Activated CD8-positive, alpha-beta memory T cell treated with anti-CD3 and anti-CD28 coated beads for 1 hour (primary cell): ENCODE results near the gene SOX9.

ENCODE experiments used
- DNase-seq, 2 donors: peaks; one replicate each; pipeline ENCODE4 v3.0.0-alpha.2; 2020; ENCODE audit warnings: low read depth in 1 of 2; ENCODE audit errors: extremely low read depth in 1 of 2

Gene SOX9

GRCh38 chr17:72120642-72121163 lies at the start of gene SOX9:
SOX9 (plus strand) TSS chr17:72121020; CDS start chr17:72121392, 372 bp downstream.
- DNase-seq = no peak

GRCh38 chr17:72071330-72071729 lies 49.5 kb upstream of the SOX9 start:
- DNase-seq = no peak

- no peak for DNase-seq
Measured at GRCh38 chr17:72075995-72076677, 44.7 kb upstream of the SOX9 start.

GRCh38 chr17:72076678-72077030 lies 44.2 kb upstream of the SOX9 start:
- DNase-seq = no peak

- DNase-seq = no peak
Measured at GRCh38 chr17:72077326-72077960, 43.4 kb upstream of the SOX9 start.

GRCh38 chr17:72079700-72080099 lies 41.1 kb upstream of the SOX9 start:
- no peak for DNase-seq

- DNase-seq = no peak
Measured at GRCh38 chr17:72087876-72088275, 32.9 kb upstream of the SOX9 start.

GRCh38 chr17:72089453-72089987 lies 31.3 kb upstream of the SOX9 start:
- no peak for DNase-seq

- DNase-seq = no peak
Measured at GRCh38 chr17:72090108-72090507, 30.7 kb upstream of the SOX9 start.

GRCh38 chr17:72092710-72093322 lies 28.0 kb upstream of the SOX9 start:
- DNase-seq = no peak

GRCh38 chr17:72093707-72094106 lies 27.1 kb upstream of the SOX9 start:
- DNase-seq = no peak

- DNase-seq = no peak
Measured at GRCh38 chr17:72095316-72095715, 25.5 kb upstream of the SOX9 start.

- no peak for DNase-seq
Measured at GRCh38 chr17:72097144-72097543, 23.7 kb upstream of the SOX9 start.

GRCh38 chr17:72099919-72100318 lies 20.9 kb upstream of the SOX9 start:
- no peak for DNase-seq

GRCh38 chr17:72100470-72100869 lies 20.4 kb upstream of the SOX9 start:
- no peak for DNase-seq

GRCh38 chr17:72101526-72101925 lies 19.3 kb upstream of the SOX9 start:
- no peak for DNase-seq

GRCh38 chr17:72102366-72102765 lies 18.5 kb upstream of the SOX9 start:
- no peak for DNase-seq

GRCh38 chr17:72104164-72104862 lies 16.5 kb upstream of the SOX9 start:
- DNase-seq = no peak

GRCh38 chr17:72104863-72105234 lies 16.0 kb upstream of the SOX9 start:
- DNase-seq = no peak

GRCh38 chr17:72107100-72107499 lies 13.7 kb upstream of the SOX9 start:
- no peak for DNase-seq

GRCh38 chr17:72110231-72110941 lies 10.4 kb upstream of the SOX9 start:
- no peak for DNase-seq
